ENCODE data around the gene OSBPL3. TPM values are rescaled to one million over a fixed set of nuclear protein-coding genes. Genes with fewer than 3 reads are reported as not detected.

The OSBPL3 gene
- total RNA-seq, 1 experiment from 2014 or later: 8.6 TPM

- no peak overlapping the region for H2BK12ac ChIP-seq (ENCODE audit: insufficient read length, low read depth, low read length)
- no peak overlapping the region for H3K4me3 Mint-ChIP-seq
- no peaks in the 10 kb centered on the region for H3K79me1 ChIP-seq (ENCODE audit: insufficient read depth, low read depth, low read length, poor library complexity, severe bottlenecking)
- H2AFZ ChIP-seq (ENCODE audit: low read length): no peak overlapping the region
- H2BK20ac ChIP-seq (ENCODE audit: low read depth, low read length, poor library complexity, severe bottlenecking): no peak overlapping the region
- WGBS (ENCODE audit: extremely low coverage, insufficient read length, low lambda C conversion rate): no CpG with 5 or more reads among the region's 1 CpG
- H3K79me2 ChIP-seq (ENCODE audit: insufficient read depth, low read length): no peaks in the 10 kb centered on the region
- H3K9me3 Mint-ChIP-seq: no peaks in the 10 kb centered on the region
- no peaks in the 10 kb centered on the region; a peak in 2 of 7 replicates for H3K36me3 Mint-ChIP-seq (ENCODE audit: insufficient read depth in 1 of 3, low read depth in 3 of 3)
- no peaks in the 10 kb centered on the region for H3K23me2 ChIP-seq (ENCODE audit: insufficient read length, low read depth, low read length, poor library complexity, severe bottlenecking)
- H3K23ac ChIP-seq (ENCODE audit: insufficient read length, low read depth, low read length): no peak overlapping the region
- peaks cover 5 to 9% of the 10 kb centered on the region in 2 experiments; a peak in 3 of 4 replicates for H3K4me1 Mint-ChIP-seq
- H4K5ac ChIP-seq (ENCODE audit: insufficient read length, low read depth, low read length): no peak overlapping the region
- no peaks in the 10 kb centered on the region for H3K27me3 ChIP-seq (ENCODE audit: insufficient read depth, low read length)
- H2AK5ac ChIP-seq (ENCODE audit: insufficient read length, low read length): no peak overlapping the region
- H4K8ac ChIP-seq (replicated peaks; ENCODE audit: insufficient read length, low read depth, low read length): no peak overlapping the region
- H3K9ac ChIP-seq (ENCODE audit: extremely low read depth, insufficient read length, low read length): no peak overlapping the region
- no peak overlapping the region for H3K4ac ChIP-seq (ENCODE audit: low read depth, low read length)
- H3K14ac ChIP-seq (ENCODE audit: insufficient read depth, low read length): no peak overlapping the region
- H2BK15ac ChIP-seq (ENCODE audit: low read depth, low read length): no peak overlapping the region
- H3K9me3 ChIP-seq (ENCODE audit: control insufficient read depth, low read depth, low read length): no peaks in the 10 kb centered on the region
- no peak overlapping the region for H3T11ph ChIP-seq (ENCODE audit: low read length)
- no peak overlapping the region for H2BK120ac ChIP-seq (ENCODE audit: low read depth, low read length, poor library complexity, severe bottlenecking)
- no peak overlapping the region for H4K91ac ChIP-seq (ENCODE audit: insufficient read length, low read depth, low read length)
- H3K27ac Mint-ChIP-seq: no peak overlapping the region
- H3K4me1 ChIP-seq (ENCODE audit: insufficient read depth, low read length): no peaks in the 10 kb centered on the region
- no peaks in the 10 kb centered on the region for H4K20me1 ChIP-seq (ENCODE audit: control insufficient read depth, insufficient read depth, insufficient read length)
- no peak overlapping the region for H2BK5ac ChIP-seq (ENCODE audit: insufficient read length, low read length)
- H3K56ac ChIP-seq (ENCODE audit: insufficient read length, low read depth, low read length): no peak overlapping the region
- no peaks in the 10 kb centered on the region for H3K27me3 Mint-ChIP-seq (ENCODE audit: low read depth)
- TF ChIP-seq CTCF (conservative IDR thresholded peaks at IDR 0.05): no peak
- no peak overlapping the region for H3K27ac ChIP-seq (ENCODE audit: insufficient read length, low read depth, low read length)
- no peak overlapping the region for H3K4me2 ChIP-seq (ENCODE audit: insufficient read depth, insufficient read length, low read length)
- no peak for DNase-seq
- H3K18ac ChIP-seq (ENCODE audit: insufficient read length, low read depth, low read length): no peak overlapping the region
These were observed 150.9 kb downstream of the OSBPL3 start for GRCh38 chr7:24828891-24829661.

All from H9 (cell line).